Mucosa of stomach (tissue), 1 donor: ENCODE results near the gene SNX15.
"Not testable (repeated sequence)": the region's sequence is repeated elsewhere in the genome, so short reads cannot be mapped to it uniquely, and the experiment has no call there.

ENCODE experiments used
- H3K27me3 ChIP-seq: one replicate; pipeline ENCODE4 v1.7.0; 2013; ENCODE audit warnings: mild to moderate bottlenecking, low read length; ENCODE audit not compliant: control insufficient read depth, insufficient read depth
- H3K36me3 ChIP-seq: one replicate; pipeline ENCODE4 v1.7.0; 2013; ENCODE audit warnings: low read length; ENCODE audit not compliant: control insufficient read depth, insufficient read depth
- H3K4me1 ChIP-seq: one replicate; pipeline ENCODE4 v1.7.0; 2013; ENCODE audit warnings: mild to moderate bottlenecking, low read length; ENCODE audit not compliant: control insufficient read depth, insufficient read depth
- H3K4me3 ChIP-seq: one replicate; pipeline ENCODE4 v1.7.0; 2013; ENCODE audit warnings: low read length
- H3K9ac ChIP-seq: one replicate; pipeline ENCODE4 v1.7.0; 2013; ENCODE audit warnings: mild to moderate bottlenecking, low read length, moderate library complexity
- H3K9me3 ChIP-seq: one replicate; pipeline ENCODE4 v1.7.0; 2013; ENCODE audit warnings: mild to moderate bottlenecking, low read length, moderate library complexity; ENCODE audit not compliant: control insufficient read depth
- donor health status: Pancreatic carcinoma.

SNX15 gene

DNA sequence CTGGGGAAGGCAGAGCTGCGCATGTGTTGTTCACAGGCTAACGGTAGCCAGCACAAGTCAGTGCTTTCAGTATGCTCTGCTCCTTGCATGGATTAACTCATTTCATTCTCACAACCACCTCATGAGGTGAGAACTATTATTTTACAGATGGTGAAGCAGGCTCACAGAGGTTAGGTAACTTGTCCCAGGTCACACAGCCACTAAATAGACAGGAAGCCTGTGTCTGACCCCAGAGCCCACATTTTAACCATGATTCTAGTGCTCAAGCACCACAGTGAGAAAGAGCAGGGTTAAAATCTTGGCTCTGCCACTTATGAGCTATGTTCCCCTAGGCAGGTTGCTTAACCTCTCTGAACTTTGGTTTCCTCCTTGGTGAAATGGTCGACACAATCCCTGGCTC lies 6.2 kb upstream of the SNX15 start:
- Histone ChIP-seq H3K9me3 (no peaks in the 10 kb centered on the region), H3K9ac (no peak overlapping the region), H3K4me3 (no peak overlapping the region), H3K36me3 (peaks cover 6% of the 10 kb centered on the region), H3K27me3 (no peaks in the 10 kb centered on the region), H3K4me1 (no peaks in the 10 kb centered on the region)

DNA sequence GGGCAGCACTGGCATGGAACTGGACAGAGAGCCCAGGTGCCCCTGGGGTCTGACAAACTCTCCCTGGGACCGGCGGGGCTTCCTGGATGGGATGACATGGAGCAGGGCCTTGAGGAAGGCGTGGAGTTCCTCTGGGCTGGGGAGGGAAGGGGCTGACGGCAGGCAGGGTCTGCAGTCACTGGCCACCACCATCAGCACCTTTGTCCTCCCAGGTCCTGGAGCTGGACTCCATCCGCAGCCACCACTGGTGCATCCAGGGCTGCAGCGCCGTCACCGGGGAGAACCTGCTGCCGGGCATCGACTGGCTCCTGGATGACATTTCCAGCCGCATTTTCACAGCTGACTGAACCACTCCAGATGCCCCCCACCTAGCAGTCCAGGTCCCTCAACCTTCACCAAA lies 5.7 kb upstream of the SNX15 start:
- no peaks in the 10 kb centered on the region for H3K27me3 ChIP-seq
- H3K4me1 ChIP-seq, result no peaks in the 10 kb centered on the region
- H3K9ac ChIP-seq, result no peak overlapping the region
- H3K36me3 ChIP-seq, result peaks cover 6% of the 10 kb centered on the region
- no peaks in the 10 kb centered on the region for H3K9me3 ChIP-seq
- no peak overlapping the region for H3K4me3 ChIP-seq

DNA sequence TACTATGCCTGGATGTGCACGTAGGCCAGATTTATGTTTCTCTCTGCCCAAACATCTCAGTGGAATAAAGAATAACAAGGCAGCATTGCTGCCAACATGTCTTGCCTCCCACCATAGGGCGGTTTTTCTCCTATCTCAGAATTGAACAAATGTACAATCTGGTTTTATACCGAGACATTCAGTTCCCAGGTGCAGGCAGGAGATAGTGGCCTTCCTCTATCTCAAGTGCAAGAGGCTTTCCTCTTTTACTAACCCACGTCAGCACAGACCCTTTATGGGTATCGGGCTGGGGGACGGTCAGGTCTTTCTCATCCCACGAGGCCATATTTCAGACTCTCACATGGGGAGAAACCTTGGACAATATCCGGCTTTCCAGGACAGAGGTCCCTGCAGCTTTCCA lies 3.7 kb upstream of the SNX15 start:
- not testable (repeated sequence) for H3K9me3 ChIP-seq, H3K4me3 ChIP-seq, H3K36me3 ChIP-seq, H3K27me3 ChIP-seq, H3K4me1 ChIP-seq, H3K9ac ChIP-seq

DNA sequence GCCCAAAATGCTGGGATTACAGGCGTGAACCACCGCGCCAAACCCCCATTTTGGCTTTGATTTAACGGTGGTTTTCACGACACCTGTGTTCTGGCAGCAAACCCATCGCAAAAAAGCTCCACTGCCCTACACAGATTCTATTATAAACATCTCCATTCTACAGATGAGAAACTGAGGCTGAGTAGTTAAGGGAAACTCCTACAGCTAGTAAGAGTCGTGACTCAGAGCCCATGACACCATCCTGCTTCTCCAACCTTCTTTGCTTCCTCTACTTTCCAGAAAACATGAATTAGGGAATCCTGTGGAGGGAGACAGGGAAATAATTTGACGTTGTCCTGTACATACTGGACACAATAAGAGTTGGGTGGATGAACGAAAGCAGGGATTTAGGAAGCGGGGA lies 429 bp upstream of the SNX15 start:
- H3K9ac ChIP-seq, result no peak overlapping the region
- peaks cover 5% of the 10 kb centered on the region for H3K4me1 ChIP-seq
- no peaks in the 10 kb centered on the region for H3K36me3 ChIP-seq
- H3K9me3 ChIP-seq, result no peaks in the 10 kb centered on the region
- H3K4me3 ChIP-seq, result peak overlapping the region; percentile 50
- no peaks in the 10 kb centered on the region for H3K27me3 ChIP-seq

DNA sequence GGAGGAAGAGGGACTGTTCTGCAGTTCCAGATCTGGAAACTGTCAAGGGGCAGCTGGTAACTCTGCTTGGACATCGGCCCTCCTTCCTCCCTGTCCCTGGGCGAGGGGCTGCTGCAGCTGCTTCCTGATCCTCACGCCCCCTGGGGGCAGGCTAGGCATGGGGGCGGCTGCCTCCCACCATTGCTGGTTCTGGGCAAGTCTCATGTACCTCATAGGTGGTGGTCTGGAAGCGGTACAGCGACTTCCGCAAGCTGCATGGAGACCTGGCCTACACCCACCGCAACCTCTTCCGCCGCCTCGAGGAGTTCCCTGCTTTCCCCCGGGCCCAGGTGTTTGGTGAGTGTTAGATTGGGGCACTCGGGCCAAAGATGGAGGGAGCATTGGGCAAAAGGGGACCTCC lies 5.0 kb downstream of the SNX15 start:
- H3K4me3 ChIP-seq, result no peak overlapping the region
- H3K9ac ChIP-seq, result no peak overlapping the region
- H3K9me3 ChIP-seq, result no peaks in the 10 kb centered on the region
- H3K4me1 ChIP-seq, result peaks cover 5% of the 10 kb centered on the region
- no peaks in the 10 kb centered on the region for H3K27me3 ChIP-seq
- peaks cover 3% of the 10 kb centered on the region for H3K36me3 ChIP-seq

DNA sequence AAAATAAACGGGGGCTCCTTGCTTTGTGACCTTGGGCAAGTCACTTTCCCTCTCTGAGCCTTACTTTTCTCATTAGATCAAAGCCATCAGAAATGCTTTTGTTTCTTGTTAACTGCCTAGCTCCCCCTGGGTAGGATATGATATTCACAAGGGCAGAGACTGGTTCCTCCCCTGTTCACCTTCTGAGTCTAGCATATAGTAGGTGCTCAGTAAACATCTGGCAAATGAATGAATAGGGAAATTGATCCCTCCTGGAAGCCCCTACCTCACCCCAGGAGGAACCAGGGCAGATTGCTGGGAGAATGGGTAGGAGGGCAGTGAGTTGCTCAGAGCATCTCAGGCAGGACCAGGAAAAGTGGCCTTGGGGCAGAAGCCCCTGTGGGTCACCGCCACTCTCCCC lies 7.2 kb downstream of the SNX15 start:
- Histone ChIP-seq H3K27me3 (no peaks in the 10 kb centered on the region), H3K4me1 (no peaks in the 10 kb centered on the region), H3K36me3 (peaks cover 3% of the 10 kb centered on the region), H3K9me3 (no peaks in the 10 kb centered on the region), H3K9ac (no peak overlapping the region), H3K4me3 (no peak overlapping the region)

DNA sequence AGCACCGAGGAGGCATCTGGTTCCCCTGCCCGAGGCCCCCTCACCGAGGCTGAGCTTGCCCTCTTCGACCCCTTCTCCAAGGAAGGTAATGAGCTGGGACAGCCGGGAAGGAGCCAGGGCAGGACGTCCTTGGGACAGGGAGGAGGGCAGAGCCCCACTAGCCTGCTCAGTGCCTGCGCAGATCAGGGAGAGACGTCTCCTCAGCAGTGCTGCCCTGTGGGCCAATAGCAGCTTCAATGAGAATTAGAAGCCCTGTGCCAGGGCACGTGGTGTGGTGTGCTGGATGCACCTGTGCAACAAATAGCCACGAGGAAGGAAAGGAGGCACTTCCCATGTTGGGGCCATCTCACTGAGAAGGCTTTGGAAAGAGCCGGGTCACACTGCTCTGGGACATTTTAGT lies 8.3 kb downstream of the SNX15 start:
- no peak overlapping the region for H3K9ac ChIP-seq
- H3K4me3 ChIP-seq, result no peak overlapping the region
- no peaks in the 10 kb centered on the region for H3K27me3 ChIP-seq
- H3K9me3 ChIP-seq, result no peaks in the 10 kb centered on the region
- H3K36me3 ChIP-seq, result peaks cover 3% of the 10 kb centered on the region
- no peaks in the 10 kb centered on the region for H3K4me1 ChIP-seq

DNA sequence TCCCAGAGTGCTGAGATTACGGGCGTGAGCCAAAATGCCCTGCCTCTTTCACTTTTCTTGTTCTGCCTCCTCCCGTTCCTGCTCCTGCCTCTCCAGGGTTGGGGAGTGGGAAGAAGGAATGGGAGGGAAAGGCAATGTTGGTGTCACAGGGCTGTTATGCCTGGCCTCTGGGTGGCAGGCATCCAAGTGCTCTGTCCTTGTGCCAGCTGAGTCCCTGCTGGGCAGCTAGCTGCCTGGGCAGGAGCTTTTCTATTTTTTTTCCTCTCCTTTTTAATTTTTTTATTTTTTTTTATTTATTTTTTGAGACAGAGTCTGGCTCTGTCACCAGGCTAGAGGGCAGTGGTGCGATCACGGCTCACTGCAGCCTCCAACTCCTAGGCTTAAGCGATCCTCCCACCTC lies 9.7 kb downstream of the SNX15 start:
- H3K4me1 ChIP-seq, result no peaks in the 10 kb centered on the region
- no peaks in the 10 kb centered on the region for H3K9me3 ChIP-seq
- no peak overlapping the region for H3K9ac ChIP-seq
- H3K4me3 ChIP-seq, result no peak overlapping the region
- H3K36me3 ChIP-seq, result peaks cover 3% of the 10 kb centered on the region
- H3K27me3 ChIP-seq, result no peaks in the 10 kb centered on the region

DNA sequence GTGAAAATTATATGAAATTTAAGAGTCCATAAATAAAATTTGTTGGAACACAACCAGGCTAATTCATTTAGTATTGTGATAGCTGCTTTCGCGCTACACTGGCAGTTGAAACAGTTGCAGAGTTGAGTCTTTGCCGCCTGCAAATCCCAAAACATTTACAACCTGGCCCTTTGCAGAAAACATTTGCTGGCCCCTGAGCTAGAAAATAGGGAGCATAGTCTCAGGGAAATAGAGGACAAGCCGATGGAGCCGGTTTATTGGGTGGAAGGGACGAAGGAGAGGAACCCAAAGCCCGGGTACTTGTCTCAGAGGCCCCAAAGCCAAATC lies 13.2 kb downstream of the SNX15 start:
- Histone ChIP-seq H3K36me3 (peaks cover 5% of the 10 kb centered on the region), H3K4me1 (no peaks in the 10 kb centered on the region), H3K9me3 (no peaks in the 10 kb centered on the region), H3K27me3 (no peaks in the 10 kb centered on the region), H3K4me3 (peak overlapping the region; percentile 71), H3K9ac (peak overlapping the region; percentile 65)

DNA sequence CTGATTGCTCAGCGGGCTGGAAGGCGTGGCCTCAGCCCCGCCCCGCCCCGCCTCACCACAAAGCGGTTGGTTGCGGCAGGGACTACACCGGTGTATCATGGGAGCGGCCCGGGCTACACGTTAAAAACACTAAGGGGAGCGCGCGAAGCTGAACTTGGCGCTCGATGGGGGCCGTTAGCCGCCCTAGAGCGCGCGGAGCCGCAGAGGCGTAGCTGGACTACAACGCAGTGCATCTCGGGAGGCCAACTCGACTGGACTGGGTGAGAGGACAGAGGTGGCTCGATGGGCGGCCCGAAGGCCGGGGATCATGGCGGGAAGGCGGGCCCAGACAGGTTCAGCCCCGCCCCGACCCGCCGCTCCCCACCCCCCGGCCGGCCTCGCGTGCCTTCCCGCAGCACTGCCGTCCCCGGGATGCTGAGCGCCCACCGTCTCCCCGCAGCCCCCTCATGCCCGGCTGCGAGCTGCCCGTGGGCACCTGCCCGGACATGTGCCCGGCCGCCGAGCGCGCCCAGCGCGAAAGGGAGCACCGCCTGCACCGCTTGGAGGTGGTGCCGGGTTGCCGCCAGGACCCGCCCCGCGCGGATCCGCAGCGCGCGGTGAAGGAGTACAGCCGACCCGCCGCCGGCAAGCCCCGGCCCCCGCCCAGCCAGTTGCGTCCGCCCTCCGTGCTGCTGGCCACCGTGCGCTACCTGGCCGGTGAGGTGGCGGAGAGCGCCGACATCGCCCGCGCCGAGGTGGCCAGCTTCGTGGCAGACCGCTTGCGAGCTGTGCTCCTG lies 13.8 kb downstream of the SNX15 start, which contains the start of gene SAC3D1:
Gene SAC3D1, plus strand, starts transcription at position 364 of the 776 bp plus-strand sequence. Its CDS starts 83 bp downstream, at position 447.
- H3K4me1 ChIP-seq, result no peaks in the 10 kb centered on the region
- H3K9me3 ChIP-seq, result no peaks in the 10 kb centered on the region
- peaks cover 6% of the 10 kb centered on the region for H3K36me3 ChIP-seq
- peak within 1 kb of the TSS; percentile 65 for H3K9ac ChIP-seq
- H3K4me3 ChIP-seq, result peak within 1 kb of the TSS; percentile 71
- H3K27me3 ChIP-seq, result no peaks in the 10 kb centered on the region

DNA sequence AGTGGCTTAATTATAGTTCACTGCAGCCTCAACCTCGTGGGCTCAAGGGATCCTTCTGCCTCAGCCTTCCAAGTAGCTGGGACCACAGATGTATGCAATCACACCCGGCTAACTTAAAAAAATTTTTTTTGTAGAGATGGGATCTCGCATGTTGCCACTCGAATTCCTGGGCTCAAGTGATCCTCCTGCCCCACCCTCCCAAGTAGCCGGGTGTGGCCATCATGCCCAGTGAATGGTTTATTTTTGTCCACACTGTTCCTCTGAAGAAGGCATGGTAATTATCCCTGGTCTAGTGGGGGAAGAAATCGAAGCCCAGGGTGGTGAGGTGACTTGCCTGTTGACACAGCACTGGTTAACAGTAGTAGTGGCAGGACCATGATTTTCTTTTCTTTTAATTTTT lies 15.7 kb downstream of the SNX15 start:
- H3K4me1 ChIP-seq, result peaks cover 6% of the 10 kb centered on the region
- H3K27me3 ChIP-seq, result no peaks in the 10 kb centered on the region
- no peaks in the 10 kb centered on the region for H3K9me3 ChIP-seq
- peaks cover 6% of the 10 kb centered on the region for H3K36me3 ChIP-seq
- no peak overlapping the region for H3K9ac ChIP-seq
- no peak overlapping the region for H3K4me3 ChIP-seq

DNA sequence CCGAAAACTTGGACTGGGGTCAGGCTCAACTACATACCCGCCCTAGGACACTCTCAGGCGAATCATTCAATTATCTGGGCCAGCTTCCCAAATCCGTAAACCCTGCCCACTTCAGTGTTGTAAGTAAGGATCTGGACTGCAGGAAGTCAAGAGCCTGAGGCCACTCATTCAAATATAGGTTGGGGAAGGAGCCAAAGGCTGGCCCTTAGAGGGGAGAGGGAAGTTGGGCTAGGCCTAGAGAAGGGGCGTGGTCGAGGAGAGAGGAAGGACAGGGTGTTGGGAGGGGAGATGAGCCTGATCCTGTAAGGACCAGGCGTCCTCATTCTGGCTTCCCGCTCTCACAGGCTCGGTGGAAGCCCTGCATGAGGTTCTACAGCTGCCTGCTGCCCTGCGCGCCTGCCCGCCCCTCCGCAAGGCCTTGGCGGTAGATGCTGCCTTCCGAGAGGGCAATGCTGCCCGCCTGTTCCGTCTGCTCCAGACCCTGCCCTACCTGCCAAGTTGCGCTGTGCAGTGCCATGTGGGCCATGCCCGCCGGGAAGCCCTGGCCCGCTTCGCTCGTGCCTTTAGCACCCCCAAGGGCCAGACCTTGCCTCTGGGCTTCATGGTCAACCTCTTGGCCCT lies 16.8 kb downstream of the SNX15 start:
- no peak overlapping the region for H3K4me3 ChIP-seq
- H3K4me1 ChIP-seq, result peaks cover 11% of the 10 kb centered on the region

More for the DNA sequence above, 16.8 kb downstream of the SNX15 start:
- Histone ChIP-seq H3K27me3 (no peaks in the 10 kb centered on the region), H3K9ac (no peak overlapping the region), H3K36me3 (peaks cover 6% of the 10 kb centered on the region), H3K9me3 (no peaks in the 10 kb centered on the region)
